Muscle of leg (tissue), 11 donors: ENCODE data around the gene KRT76. TPM values are rescaled to one million over a fixed set of nuclear protein-coding genes. Genes with fewer than 3 reads are reported as not detected.
"Not testable (repeated sequence)": the region's sequence is repeated elsewhere in the genome, so short reads cannot be mapped to it uniquely, and the experiment has no call there.

ENCODE experiments used
- DNase-seq: peaks from one replicate; pipeline ENCODE4 v3.0.0; 2013
- H3K27ac ChIP-seq: one replicate; pipeline ENCODE4 v1.5.1; 2013; ENCODE audit warnings: mild to moderate bottlenecking, low read length, control low read depth
- H3K27me3 ChIP-seq: one replicate; pipeline ENCODE4 v1.6.1; 2013; ENCODE audit warnings: low read length; ENCODE audit not compliant: control insufficient read depth, insufficient read depth
- H3K36me3 ChIP-seq: one replicate; pipeline ENCODE4 v1.6.1; 2013; ENCODE audit warnings: low read length; ENCODE audit not compliant: control insufficient read depth, insufficient read depth
- H3K4me1 ChIP-seq: one replicate; pipeline ENCODE4 v1.6.1; 2013; ENCODE audit warnings: low read length; ENCODE audit not compliant: control insufficient read depth, insufficient read depth
- H3K4me3 ChIP-seq: one replicate; pipeline ENCODE4 v1.5.1; 2013; ENCODE audit warnings: low read length, control low read depth
- H3K9me3 ChIP-seq: replicated peaks from 2 replicates; pipeline ENCODE4 v1.6.1; 2013; ENCODE audit warnings: low read depth, low read length; ENCODE audit not compliant: control insufficient read depth
- WGBS: methylation state at CpG from one replicate; pipeline ENCODE4 v1.1.5; 2013; ENCODE audit warnings: missing lambda C conversion rate; ENCODE audit not compliant: insufficient coverage; 5-methylcytosine and 5-hydroxymethylcytosine counted together
- polyA plus RNA-seq, 8 donors: library from polyadenylated mRNA; unstranded; fragments of 120-200 nt; gene quantifications; one replicate each; pipeline versions ENCODE4 v1.2.1 to v1.2.3, GENCODE V29; 2013; ENCODE audit warnings: inconsistent platforms in 1 of 8, low replicate concordance in 1 of 8; ENCODE audit not compliant: insufficient read length in 8 of 8, insufficient read depth in 1 of 8
- total RNA-seq: library from RNA; stranded (reverse); fragments of 120-200 nt; gene quantifications from one replicate; pipeline ENCODE4 v1.2.4, GENCODE V29; 2013

Gene KRT76
- total and polyA plus RNA-seq, 9 donors, result not detected

DNA sequence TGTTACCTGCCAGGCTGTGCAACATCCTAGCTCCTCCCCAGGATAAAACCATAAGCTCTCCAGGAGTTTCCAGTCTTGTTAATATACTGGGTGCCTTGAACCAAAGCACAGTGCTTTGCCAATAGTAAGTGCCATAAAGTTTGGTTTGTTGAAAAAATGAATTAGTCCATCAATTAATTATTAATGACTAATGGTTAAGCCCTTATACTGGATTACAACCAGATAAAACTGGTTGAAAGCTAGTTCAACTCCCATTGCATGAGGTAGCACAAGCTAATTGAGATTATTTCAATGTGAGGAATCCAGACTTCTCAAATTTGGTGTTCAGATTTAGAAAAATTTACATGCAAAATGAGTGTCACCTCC is 20.4 kb upstream of the KRT76 start:
- DNase-seq, result no peak
- Histone ChIP-seq H3K27ac (no peak overlapping the region), H3K9me3 (no peaks in the 10 kb centered on the region), H3K36me3 (no peaks in the 10 kb centered on the region), H3K4me1 (no peaks in the 10 kb centered on the region), H3K27me3 (peaks cover 2% of the 10 kb centered on the region), H3K4me3 (no peak overlapping the region)

DNA sequence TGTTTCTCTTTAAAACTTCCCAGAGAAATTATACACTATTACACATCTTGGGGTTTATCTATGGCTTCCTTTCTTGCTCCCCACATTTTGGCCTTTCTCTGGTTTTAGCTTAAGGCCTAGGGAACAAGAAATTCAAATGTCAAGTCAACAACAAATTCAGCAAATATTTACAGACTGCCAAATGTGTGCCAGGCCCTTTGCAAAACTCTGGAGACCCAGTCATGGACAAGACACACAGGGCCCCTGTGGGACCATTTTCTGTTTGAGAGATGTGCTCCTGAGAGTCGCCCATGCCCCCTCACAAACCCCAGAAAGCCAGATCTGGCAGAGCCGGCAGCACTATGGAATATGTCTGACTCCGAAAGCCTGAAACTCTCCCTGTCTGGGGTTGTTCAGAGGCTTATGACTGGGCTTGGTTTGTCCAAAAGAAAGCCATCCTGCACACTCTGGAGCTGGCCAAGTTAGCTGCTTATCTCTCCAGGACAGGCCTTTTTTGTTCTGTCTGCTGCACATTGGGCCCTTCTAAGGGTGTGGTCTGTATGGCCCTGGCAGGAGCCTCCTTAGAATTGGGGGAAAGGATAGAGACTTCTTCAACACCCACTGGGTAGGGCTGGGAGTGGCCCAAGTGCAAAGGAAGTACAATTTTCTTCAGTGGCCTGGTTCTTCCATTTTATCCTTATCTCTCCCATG is 19.8 kb upstream of the KRT76 start:
- Histone ChIP-seq H3K36me3 (no peaks in the 10 kb centered on the region), H3K4me3 (no peak overlapping the region), H3K27me3 (no peaks in the 10 kb centered on the region), H3K4me1 (no peaks in the 10 kb centered on the region), H3K27ac (no peak overlapping the region), H3K9me3 (no peaks in the 10 kb centered on the region)
- WGBS, result no CpG with 5 or more reads among the region's 3 CpGs
- DNase-seq, result no peak

DNA sequence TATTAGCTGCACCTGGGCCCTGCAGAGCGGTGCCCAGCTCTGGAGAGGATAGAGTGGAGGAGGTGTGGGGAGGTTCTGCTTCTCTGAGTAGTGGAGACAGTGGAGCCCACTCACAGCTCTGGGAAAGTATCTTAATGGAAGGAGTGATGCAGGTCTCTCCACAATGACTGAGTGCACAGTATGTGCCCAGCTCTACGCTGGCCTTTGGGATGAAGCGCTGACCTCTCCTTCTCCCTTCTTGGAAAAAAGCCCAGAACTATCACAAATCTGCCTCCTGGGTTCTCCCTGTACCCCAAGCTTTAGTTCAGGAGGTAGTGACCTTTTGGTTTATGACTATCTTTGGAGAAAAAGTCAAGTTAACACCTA is 19.3 kb upstream of the KRT76 start:
- H3K9me3 ChIP-seq, result no peaks in the 10 kb centered on the region
- H3K27ac ChIP-seq, result no peak overlapping the region
- WGBS, result 100% methylated on average over 1 of the region's 3 CpGs
- H3K27me3 ChIP-seq, result peaks cover under 1% of the 10 kb centered on the region
- no peaks in the 10 kb centered on the region for H3K36me3 ChIP-seq
- no peak overlapping the region for H3K4me3 ChIP-seq
- H3K4me1 ChIP-seq, result no peaks in the 10 kb centered on the region
- DNase-seq, result no peak

DNA sequence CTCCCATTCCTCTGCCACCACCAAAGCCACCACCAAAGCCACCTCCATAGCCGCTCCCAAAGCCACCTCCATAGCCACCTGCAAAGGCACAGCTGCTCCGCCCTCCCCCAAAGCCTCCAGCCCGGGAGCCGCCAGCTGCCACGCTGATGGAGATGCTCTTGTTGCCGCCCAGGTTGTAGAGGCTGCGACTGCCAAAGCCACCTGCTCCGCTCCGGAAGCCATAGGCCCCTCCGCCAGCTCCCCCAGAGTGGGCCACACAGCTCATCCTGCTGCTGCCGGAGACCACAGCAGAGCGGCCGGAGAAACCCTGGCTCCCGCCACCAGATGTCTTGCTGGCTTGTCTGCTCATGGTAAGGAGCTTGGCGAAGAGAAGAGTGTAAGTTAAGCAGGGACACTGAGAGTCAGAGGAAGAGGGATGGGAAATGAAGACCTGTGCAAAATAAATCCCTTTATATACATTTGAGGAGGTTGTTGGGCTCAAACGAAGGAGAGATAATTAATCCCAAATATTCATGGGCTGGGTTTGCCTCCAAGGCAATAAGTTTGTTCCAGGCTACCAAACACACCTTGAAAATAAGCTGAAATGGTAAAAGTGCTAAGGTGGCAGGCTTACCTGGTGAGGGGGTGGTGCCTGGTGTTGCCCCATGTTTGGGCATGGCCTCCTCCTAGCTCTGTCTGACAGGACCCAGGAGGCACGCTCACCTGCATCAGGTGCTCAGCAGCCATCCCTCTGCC is 18.7 kb upstream of the KRT76 start, which contains the start of gene KRT3:
KRT3 (minus strand) TSS at position 424 of the 735 bp plus-strand sequence; CDS start at position 349, 75 bp downstream.
- H3K4me1 ChIP-seq, result no peaks in the 10 kb centered on the region
- no peak within 1 kb of the TSS for H3K27ac ChIP-seq
- DNase-seq, result no peak
- no peak within 1 kb of the TSS for H3K4me3 ChIP-seq
- H3K36me3 ChIP-seq, result no peaks in the 10 kb centered on the region
- 85% methylated on average over 11 of the region's 17 CpGs for WGBS
- no peaks in the 10 kb centered on the region for H3K9me3 ChIP-seq
- H3K27me3 ChIP-seq, result peaks cover 6% of the 10 kb centered on the region

DNA sequence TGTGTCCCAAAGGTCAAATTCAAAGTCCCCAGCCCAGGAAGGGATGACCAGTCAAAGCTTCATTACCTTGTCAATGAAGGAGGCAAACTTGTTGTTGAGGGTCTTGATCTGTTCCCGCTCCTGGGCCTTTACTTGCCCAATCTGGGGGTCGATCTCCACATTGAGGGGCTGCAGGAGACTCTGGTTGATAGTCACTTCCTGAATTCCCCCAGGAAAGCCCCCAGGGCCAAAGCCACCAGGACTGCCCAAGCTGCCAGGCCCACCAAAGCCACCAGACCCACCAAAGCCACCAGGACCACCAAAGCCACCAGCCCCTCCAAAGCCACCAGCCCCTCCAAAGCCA is 18.2 kb upstream of the KRT76 start:
- WGBS, result 100% methylated on average over 2 of the region's 2 CpGs

DNA sequence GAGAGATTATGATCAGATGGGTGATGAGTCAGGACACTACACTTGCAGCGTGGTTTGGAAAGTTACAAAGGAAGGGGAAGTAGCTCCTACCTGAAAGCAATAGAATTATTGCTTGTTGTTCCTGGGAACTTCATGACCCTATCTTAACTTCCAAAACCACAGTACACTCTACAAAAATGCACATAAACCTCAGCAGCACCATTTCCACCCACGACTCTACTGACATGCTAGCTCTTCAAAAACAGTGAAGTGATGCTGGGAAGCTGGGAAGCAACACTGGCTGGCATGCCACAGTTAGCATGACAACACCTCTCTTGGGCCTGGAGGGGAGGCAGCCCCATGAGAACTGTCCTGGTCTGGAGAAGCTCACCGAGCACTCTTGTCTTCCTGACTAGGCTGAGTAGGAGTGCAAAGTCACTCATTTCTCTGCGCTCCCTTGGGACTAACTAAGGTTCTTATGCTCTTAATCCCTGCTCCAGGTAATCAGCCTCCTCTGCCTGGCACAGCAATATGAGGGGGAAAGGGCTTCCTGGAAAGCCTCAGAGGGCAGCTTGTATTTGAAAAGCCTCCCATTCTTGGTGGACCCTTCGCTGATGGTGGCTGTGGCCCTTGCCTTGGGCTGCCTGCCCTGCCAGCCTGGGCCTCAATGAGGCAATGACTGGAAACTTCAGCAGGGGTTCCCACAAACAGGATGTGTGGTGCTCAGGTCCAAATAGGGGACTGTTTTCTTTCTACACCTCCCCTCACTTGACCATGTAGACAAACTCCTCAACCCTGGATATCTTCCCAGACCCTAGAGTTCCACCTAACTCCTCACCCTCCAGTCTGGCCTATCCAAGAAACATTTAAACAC is 17.6 kb upstream of the KRT76 start:
- Histone ChIP-seq H3K27ac (no peak overlapping the region), H3K36me3 (no peaks in the 10 kb centered on the region), H3K27me3 (peaks cover 17% of the 10 kb centered on the region), H3K4me3 (no peak overlapping the region), H3K4me1 (peaks cover 4% of the 10 kb centered on the region), H3K9me3 (no peaks in the 10 kb centered on the region)
- no peak for DNase-seq
- 60% methylated on average over 2 of the region's 5 CpGs for WGBS

More for the DNA sequence above, 18.2 kb upstream of the KRT76 start:
- H3K9me3 ChIP-seq, H3K27ac ChIP-seq, H3K4me1 ChIP-seq, H3K4me3 ChIP-seq, H3K36me3 ChIP-seq, DNase-seq: not testable (repeated sequence)
- peaks cover 11% of the 10 kb centered on the region for H3K27me3 ChIP-seq

DNA sequence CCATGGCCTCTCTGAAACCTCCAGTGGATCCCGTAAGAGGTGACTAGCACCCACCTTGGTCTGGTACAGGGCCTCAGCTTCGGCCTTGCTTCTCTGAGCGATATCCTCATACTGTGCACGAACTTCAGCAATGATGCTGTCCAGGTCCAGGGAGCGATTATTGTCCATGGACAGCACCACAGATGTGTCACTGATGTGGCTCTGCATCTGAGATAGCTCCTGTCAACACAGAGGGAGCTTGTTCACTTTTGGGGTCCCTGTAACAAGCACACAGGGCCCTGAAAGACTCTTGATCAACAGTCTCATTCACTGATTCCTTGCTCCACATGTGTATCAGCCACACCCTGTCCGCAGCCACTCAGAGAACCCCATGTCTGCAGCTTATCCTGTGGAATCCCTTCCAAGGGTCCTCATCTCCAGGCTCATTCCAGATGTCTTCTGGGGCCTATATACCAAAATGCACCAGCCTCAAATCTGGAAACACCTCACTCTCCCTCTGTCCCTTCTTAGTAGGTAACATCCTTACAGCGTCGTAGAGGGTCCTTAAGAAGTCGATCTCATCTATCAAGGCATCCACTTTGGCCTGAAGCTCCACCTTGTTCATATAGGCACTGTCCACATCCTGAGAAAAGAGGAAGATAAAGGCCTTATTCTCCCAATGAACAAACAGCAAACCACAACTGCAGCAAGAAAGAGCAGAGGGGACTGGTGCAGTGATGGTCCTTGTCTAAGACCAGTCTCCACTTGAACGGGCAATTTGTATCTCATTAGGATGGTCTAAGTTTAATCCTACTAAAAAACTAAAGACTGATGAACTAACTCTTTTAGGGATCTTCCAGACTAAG is 15.3 kb upstream of the KRT76 start:
- Histone ChIP-seq H3K27me3 (peaks cover 32% of the 10 kb centered on the region), H3K36me3 (no peaks in the 10 kb centered on the region), H3K4me1 (peaks cover 6% of the 10 kb centered on the region), H3K27ac (no peak overlapping the region), H3K9me3 (no peaks in the 10 kb centered on the region), H3K4me3 (no peak overlapping the region)
- DNase-seq, result no peak
- WGBS, result 89% methylated on average over 6 of the region's 10 CpGs

DNA sequence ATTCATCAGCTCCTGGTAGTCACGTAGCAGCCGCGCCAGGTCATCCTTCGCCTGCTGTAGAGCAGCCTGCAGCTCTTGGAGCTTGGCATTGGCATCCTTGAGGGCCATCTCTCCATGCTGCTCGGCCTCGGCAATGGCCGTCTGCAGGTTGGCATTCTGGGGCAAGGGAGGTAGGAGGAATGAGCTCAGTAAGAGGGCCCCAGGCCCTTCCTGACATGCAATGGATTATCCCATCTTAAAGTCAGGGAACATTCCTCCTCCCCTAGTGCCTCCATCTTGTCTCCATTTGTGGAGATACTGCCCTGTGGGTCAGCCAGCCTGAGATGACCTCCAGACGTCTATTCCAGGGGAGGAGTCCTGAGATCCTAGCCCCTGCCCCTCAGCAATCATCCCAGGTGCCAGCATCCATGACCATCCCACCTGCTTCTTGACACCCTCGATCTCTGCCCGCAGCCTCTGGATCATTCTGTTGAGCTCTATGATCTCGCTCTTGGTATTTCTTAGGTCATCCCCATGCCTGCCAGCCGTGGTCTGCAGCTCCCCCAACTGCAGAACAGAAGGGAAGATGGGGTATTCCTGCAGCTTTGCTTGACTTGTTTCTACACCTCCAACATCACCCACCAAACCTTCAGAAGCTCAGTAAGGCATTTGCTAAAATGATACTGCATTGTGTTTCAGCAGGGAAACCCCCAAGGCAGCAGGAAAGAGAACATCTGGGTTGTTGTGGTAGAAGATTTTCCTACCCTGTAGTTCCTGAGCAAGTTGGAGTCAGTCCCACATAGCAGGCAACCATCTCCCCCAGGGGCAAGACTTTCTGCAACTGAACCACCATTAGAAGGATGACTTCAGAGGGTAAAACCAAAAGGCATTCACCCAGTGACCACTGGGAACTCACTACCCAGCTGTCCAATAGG is 14.4 kb upstream of the KRT76 start:
- no peak overlapping the region for H3K4me3 ChIP-seq
- H3K4me1 ChIP-seq, result peaks cover 6% of the 10 kb centered on the region
- no peaks in the 10 kb centered on the region for H3K36me3 ChIP-seq
- H3K27me3 ChIP-seq, result peaks cover 36% of the 10 kb centered on the region
- H3K27ac ChIP-seq, result no peak overlapping the region
- no peaks in the 10 kb centered on the region for H3K9me3 ChIP-seq
- WGBS, result 87% methylated on average over 5 of the region's 12 CpGs
- DNase-seq, result no peak
